NT2/D1 (cell line): ENCODE measurements around the gene AADACL2.

ENCODE experiments used
- DNase-seq: peaks from one replicate; pipeline ENCODE4 v3.0.0-alpha.2; 2011; ENCODE audit warnings: low read depth, low spot score
- H3K27me3 ChIP-seq: 2 replicates; pipeline ENCODE4 v1.6.0; 2011; ENCODE audit warnings: mild to moderate bottlenecking; ENCODE audit not compliant: insufficient read length, insufficient read depth
- H3K36me3 ChIP-seq: 2 replicates; pipeline ENCODE4 v1.6.1; 2011; ENCODE audit warnings: mild to moderate bottlenecking, low read length, mixed read lengths; ENCODE audit not compliant: insufficient read depth, insufficient read length
- H3K4me1 ChIP-seq: 2 replicates; pipeline ENCODE4 v1.5.1; 2011; ENCODE audit not compliant: insufficient read depth, insufficient read length
- H3K4me3 ChIP-seq: 2 replicates; pipeline ENCODE4 v1.5.1; 2011; ENCODE audit warnings: low read depth; ENCODE audit not compliant: insufficient read length
- H3K9ac ChIP-seq: 2 replicates; pipeline ENCODE4 v1.6.0; 2011; ENCODE audit warnings: low read depth; ENCODE audit not compliant: insufficient read length
- H3K9me3 ChIP-seq: 2 replicates; pipeline ENCODE4 v1.5.1; 2011; ENCODE audit warnings: mild to moderate bottlenecking, low read length; ENCODE audit not compliant: insufficient read depth
- SUZ12 ChIP-seq: IDR thresholded peaks from 2 replicates; pipeline ENCODE4 v1.6.1; 2011; ENCODE audit not compliant: insufficient read length, insufficient read depth; ENCODE audit errors: extremely low read depth
- YY1 ChIP-seq: IDR thresholded peaks from 2 replicates; pipeline ENCODE4 v1.6.1; 2011; ENCODE audit not compliant: insufficient read length, insufficient read depth
- ZNF274 ChIP-seq: IDR thresholded peaks from 2 replicates; pipeline ENCODE4 v1.6.1; 2011; ENCODE audit warnings: mild to moderate bottlenecking, low read depth, low read length

AADACL2 gene

DNA sequence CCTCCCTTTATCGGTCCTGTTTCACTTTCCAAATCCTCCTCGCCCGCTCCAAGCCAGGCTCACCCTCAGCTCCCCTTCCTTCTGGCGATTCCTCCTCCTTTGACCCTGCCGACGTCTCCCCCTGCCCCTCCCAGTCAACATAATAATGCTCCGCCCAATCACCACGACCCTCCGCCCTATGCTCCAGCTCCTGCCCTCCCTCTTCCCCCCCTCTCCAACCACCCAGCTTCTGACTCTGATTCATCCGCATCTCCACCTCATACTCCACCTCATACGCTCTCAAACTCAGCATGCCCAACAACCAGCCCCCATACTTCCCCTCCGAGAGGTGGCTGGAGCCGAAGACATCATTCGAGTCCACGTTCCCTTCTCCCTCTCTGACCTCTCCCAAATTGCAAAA, 73.1 kb downstream of the AADACL2 start:
- Histone ChIP-seq H3K9me3 (peaks cover 7% of the 10 kb centered on the region; the same call in 1 of the 2 replicates), H3K4me3 (no peak overlapping the region), H3K4me1 (no peaks in the 10 kb centered on the region), H3K27me3 (no peaks in the 10 kb centered on the region), H3K9ac (no peak overlapping the region), H3K36me3 (no peaks in the 10 kb centered on the region)
- TF ChIP-seq YY1, result no peak
- TF ChIP-seq ZNF274, result no peak
- TF ChIP-seq SUZ12, result no peak
- no peak for DNase-seq
